Measurements from ENCODE around the gene ZNF496. TPM values are rescaled to one million over a fixed set of nuclear protein-coding genes. Genes with fewer than 3 reads are reported as not detected.

Gene ZNF496
- total and polyA plus RNA-seq, 2 of the 13 experiments (the other 11 are each of a cell fraction or from before 2014, with no cell fraction given): 14.8 to 18.6 TPM

GRCh38 chr1:247332215-247332622 is 552 bp upstream of the ZNF496 start (continued):
- peak; percentile 59; the same call in 1 of the 2 replicates for TF ChIP-seq TFE3 (CRISPR knock-in tag; IDR thresholded peaks at IDR 0.05)
- TF ChIP-seq ZZZ3 (CRISPR knock-in tag; IDR thresholded peaks at IDR 0.05; ENCODE audit: borderline replicate concordance): no peak
- no peak for TF ChIP-seq PCBP1 (IDR thresholded peaks at IDR 0.05; ENCODE audit: borderline replicate concordance, low read depth, low read length)
- TF ChIP-seq BCLAF1 (IDR thresholded peaks at IDR 0.05): no peak
- TF ChIP-seq MTA3 (CRISPR knock-in tag; IDR thresholded peaks at IDR 0.05): no peak
- no peak for TF ChIP-seq USF2 (IDR thresholded peaks at IDR 0.05; ENCODE audit: low read depth, low read length)
- no peak for TF ChIP-seq USF2 (CRISPR knock-in tag; IDR thresholded peaks at IDR 0.05; ENCODE audit: borderline replicate concordance)
- peak; percentile 46; the same call in 1 of the 2 replicates for TF ChIP-seq REPIN1 (CRISPR knock-in tag; IDR thresholded peaks at IDR 0.05; ENCODE audit: borderline replicate concordance, low read depth)
- TF ChIP-seq BRD4 (CRISPR knock-in tag; IDR thresholded peaks at IDR 0.05): no peak
- TF ChIP-seq TRAFD1 (CRISPR knock-in tag; IDR thresholded peaks at IDR 0.05; ENCODE audit: borderline replicate concordance): no peak
- no peak for TF ChIP-seq ZFP41 (CRISPR knock-in tag; IDR thresholded peaks at IDR 0.05; ENCODE audit: borderline replicate concordance)
- no peak for TF ChIP-seq KMT2A (CRISPR knock-in tag; IDR thresholded peaks at IDR 0.05)
- no peak for TF ChIP-seq ZNF367 (CRISPR knock-in tag; IDR thresholded peaks at IDR 0.05; ENCODE audit: borderline replicate concordance)
- TF ChIP-seq ZNF503 (CRISPR knock-in tag; IDR thresholded peaks at IDR 0.05): no peak
- no peak; the same call in 1 of the 2 replicates for TF ChIP-seq ZNF225 (CRISPR knock-in tag; IDR thresholded peaks at IDR 0.05)
- no peak for TF ChIP-seq ZNF773 (CRISPR knock-in tag; IDR thresholded peaks at IDR 0.05; ENCODE audit: borderline replicate concordance)
- TF ChIP-seq NAIF1 (CRISPR knock-in tag; IDR thresholded peaks at IDR 0.05; ENCODE audit: borderline replicate concordance): no peak
- TF ChIP-seq DNMT3B (CRISPR knock-in tag; conservative IDR thresholded peaks at IDR 0.05): no peak
- no peak for TF ChIP-seq SP4 (CRISPR knock-in tag; IDR thresholded peaks at IDR 0.05)
- TF ChIP-seq TCF7 (IDR thresholded peaks at IDR 0.05; ENCODE audit: low read depth): no peak
